DOHH2 (cell line): ENCODE results near the gene SRSF12.

Experiments
- CTCF ChIP-seq: fragments of 200-600 bp; sonication (generic); IDR thresholded peaks from one replicate; pipeline ENCODE4 v1.5.1; 2014; ENCODE audit warnings: antibody characterized with exemption, mild to moderate bottlenecking, low read depth, low read length; ENCODE audit not compliant: poor library complexity, severe bottlenecking
- EZH2phosphoT487 ChIP-seq: fragments of 200-600 bp; sonication (generic); IDR thresholded peaks from 2 replicates; pipeline ENCODE4 v1.6.1; 2017; ENCODE audit warnings: borderline replicate concordance, mild to moderate bottlenecking, antibody characterized with exemption, low read length, moderate library complexity, mixed read lengths

GRCh38 chr6:89110284-89110683, 7.6 kb downstream of the SRSF12 start:
- no peak for TF ChIP-seq CTCF
- TF ChIP-seq EZH2phosphoT487: no peak
